OCI-LY7 (cell line): ENCODE data around the gene PXMP4.

Experiments used
- EZH2phosphoT487 ChIP-seq: fragments of 200-600 bp; sonication (generic); IDR thresholded peaks from 2 replicates; pipeline ENCODE4 v1.6.1; 2018; ENCODE audit warnings: low read depth, borderline replicate concordance, mild to moderate bottlenecking, mixed run types, antibody characterized with exemption, low read length, moderate library complexity, mixed read lengths
- TF ChIP-seq, protein P1 (sequence below): fragments of 200-600 bp; sonication (generic); conservative IDR thresholded peaks from 2 replicates; pipeline ENCODE4 v1.5.1; 2014; ENCODE audit warnings: mild to moderate bottlenecking, antibody characterized with exemption, low read length, moderate library complexity, mixed read lengths

DNA sequence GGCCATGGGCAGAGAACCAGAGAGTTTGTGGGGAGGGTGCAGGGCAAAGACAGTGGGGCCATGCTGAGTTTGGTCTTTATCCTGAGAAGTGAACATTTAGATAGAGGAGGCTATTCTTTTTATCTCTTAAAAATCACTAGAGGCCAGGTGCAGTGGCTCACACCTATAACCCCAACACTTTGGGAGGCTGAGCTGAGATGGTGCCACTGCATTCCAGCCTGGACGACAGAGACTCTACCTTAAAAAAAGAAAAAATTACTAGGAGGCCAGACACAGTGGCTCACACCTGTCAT lies 8.7 kb downstream of the PXMP4 start:
- TF ChIP-seq, protein P1, sequence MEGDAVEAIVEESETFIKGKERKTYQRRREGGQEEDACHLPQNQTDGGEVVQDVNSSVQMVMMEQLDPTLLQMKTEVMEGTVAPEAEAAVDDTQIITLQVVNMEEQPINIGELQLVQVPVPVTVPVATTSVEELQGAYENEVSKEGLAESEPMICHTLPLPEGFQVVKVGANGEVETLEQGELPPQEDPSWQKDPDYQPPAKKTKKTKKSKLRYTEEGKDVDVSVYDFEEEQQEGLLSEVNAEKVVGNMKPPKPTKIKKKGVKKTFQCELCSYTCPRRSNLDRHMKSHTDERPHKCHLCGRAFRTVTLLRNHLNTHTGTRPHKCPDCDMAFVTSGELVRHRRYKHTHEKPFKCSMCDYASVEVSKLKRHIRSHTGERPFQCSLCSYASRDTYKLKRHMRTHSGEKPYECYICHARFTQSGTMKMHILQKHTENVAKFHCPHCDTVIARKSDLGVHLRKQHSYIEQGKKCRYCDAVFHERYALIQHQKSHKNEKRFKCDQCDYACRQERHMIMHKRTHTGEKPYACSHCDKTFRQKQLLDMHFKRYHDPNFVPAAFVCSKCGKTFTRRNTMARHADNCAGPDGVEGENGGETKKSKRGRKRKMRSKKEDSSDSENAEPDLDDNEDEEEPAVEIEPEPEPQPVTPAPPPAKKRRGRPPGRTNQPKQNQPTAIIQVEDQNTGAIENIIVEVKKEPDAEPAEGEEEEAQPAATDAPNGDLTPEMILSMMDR = no peak
- no peak for TF ChIP-seq EZH2phosphoT487
